Motor neuron (in vitro differentiated cells): ENCODE results near the gene GDF9. TPM values are rescaled to one million over a fixed set of nuclear protein-coding genes. Genes with fewer than 3 reads are reported as not detected.

Experiments used
- total RNA-seq, 8 experiments: library from RNA; unstranded; fragments of 300-600 nt; gene quantifications; 2 replicates each; pipeline versions ENCODE4 v1.2.3 to v1.2.4, GENCODE V29; 2022

Gene GDF9
- total RNA-seq, 8 experiments from 2014 or later: 0.49 to 3.0 (median 1.1) TPM

Other genes starting within 250 kb of the GDF9 start
- gene IL13, start 208.3 kb downstream of the GDF9 start, total RNA-seq: 1 to 10 TPM in 1 of 8 experiments, under 1 TPM in 3, not detected in 4; 0.14 to 1.1 (median 0.37) TPM
- not detected for gene IL4, start 192.5 kb downstream of the GDF9 start, total RNA-seq
- 10 to 100 TPM; 11.1 to 65.8 (median 41.6) TPM for gene KIF3A, start 128.9 kb downstream of the GDF9 start, total RNA-seq
- gene CCNI2, start 119.0 kb downstream of the GDF9 start, total RNA-seq: 1 to 10 TPM in 6 of 8 experiments, under 1 TPM in 2; 0.27 to 7.0 (median 3.8) TPM
- gene SEPTIN8, start 89.2 kb downstream of the GDF9 start, total RNA-seq: 10 to 100 TPM; 22.9 to 59.2 (median 33.4) TPM
- gene SOWAHA, start 53.2 kb downstream of the GDF9 start, total RNA-seq: 1 to 10 TPM in 2 of 8 experiments, under 1 TPM in 4, not detected in 2; 0.14 to 2.5 (median 0.42) TPM
- gene SHROOM1, start 35.8 kb downstream of the GDF9 start, total RNA-seq: 10 to 100 TPM in 1 of 8 experiments, 1 to 10 TPM in 4, under 1 TPM in 3; 0.52 to 11.6 (median 2.2) TPM
- gene UQCRQ, start 173 bp upstream of the GDF9 start, total RNA-seq: 100 to 1,000 TPM; 296 to 572 (median 395) TPM
- gene LEAP2, start 7.2 kb upstream of the GDF9 start, total RNA-seq: 10 to 100 TPM in 1 of 8 experiments, 1 to 10 TPM in 7; 1.7 to 10.7 (median 3.6) TPM
- 100 to 1,000 TPM in 1 of 8 experiments, 10 to 100 TPM in 7; 43.0 to 102 (median 67.3) TPM for gene AFF4, start 97.2 kb upstream of the GDF9 start, total RNA-seq
- 10 to 100 TPM; 19.0 to 38.3 (median 25.1) TPM for gene ZCCHC10, start 160.1 kb upstream of the GDF9 start, total RNA-seq
- gene HSPA4, start 185.5 kb upstream of the GDF9 start, total RNA-seq: 100 to 1,000 TPM in 5 of 8 experiments, 10 to 100 TPM in 3; 77.9 to 159 (median 113) TPM